NCI-H2196 (cell line): Measurements from ENCODE around the gene DMC1.

Source experiments
- DNase-seq: peaks from one replicate; lab custom pipeline; 2025; ENCODE audit not compliant: unreplicated experiment; lab: John Stamatoyannopoulos, UW

Gene DMC1

GRCh38 chr22:38567531-38568285 lies 2.3 kb downstream of the DMC1 start:
- DNase-seq, result no peak

- DNase-seq, result no peak
These were observed 3.1 kb downstream of the DMC1 start for GRCh38 chr22:38566726-38567504.

DNA sequence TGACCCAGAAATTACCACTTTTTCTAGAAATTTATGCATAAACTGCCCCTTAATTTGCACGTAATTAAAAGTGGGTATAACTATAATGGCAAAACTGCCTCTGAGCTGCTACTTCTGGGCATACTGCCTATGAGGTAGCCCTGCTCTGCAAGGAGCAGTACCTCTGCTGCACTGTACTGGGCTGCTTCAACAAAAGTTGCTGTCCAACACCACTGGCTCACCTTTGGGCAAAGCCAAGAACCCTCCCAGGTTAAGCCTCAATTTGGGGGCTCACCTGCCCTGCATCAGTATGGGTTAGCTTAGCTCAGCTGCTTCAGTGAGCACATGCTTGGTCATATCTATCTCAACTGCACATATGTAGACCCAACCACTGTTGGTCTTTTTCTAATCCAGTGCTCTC lies 4.5 kb downstream of the DMC1 start:
- no peak for DNase-seq

- DNase-seq, result no peak
These were observed 5.3 kb downstream of the DMC1 start for GRCh38 chr22:38564669-38565068.

DNA sequence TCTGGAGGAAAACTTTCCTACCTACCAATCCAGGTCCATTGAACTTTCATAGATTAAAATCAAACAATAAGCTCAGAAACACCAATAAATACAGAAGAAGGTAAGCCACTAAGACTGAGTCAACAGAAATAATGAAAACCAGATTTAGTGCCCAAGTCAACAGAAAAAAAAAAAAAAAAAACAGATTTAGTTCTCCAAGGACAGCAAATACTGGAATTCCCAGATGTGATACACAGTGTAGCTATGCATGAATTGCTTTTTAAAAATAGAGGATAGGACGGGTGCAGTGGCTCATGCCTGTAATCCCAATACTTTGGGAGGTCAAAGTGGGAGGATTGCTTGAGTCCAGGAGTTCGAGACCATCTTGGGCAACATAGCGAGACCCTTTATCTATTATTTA lies 15.7 kb downstream of the DMC1 start:
- DNase-seq, result no peak

DNA sequence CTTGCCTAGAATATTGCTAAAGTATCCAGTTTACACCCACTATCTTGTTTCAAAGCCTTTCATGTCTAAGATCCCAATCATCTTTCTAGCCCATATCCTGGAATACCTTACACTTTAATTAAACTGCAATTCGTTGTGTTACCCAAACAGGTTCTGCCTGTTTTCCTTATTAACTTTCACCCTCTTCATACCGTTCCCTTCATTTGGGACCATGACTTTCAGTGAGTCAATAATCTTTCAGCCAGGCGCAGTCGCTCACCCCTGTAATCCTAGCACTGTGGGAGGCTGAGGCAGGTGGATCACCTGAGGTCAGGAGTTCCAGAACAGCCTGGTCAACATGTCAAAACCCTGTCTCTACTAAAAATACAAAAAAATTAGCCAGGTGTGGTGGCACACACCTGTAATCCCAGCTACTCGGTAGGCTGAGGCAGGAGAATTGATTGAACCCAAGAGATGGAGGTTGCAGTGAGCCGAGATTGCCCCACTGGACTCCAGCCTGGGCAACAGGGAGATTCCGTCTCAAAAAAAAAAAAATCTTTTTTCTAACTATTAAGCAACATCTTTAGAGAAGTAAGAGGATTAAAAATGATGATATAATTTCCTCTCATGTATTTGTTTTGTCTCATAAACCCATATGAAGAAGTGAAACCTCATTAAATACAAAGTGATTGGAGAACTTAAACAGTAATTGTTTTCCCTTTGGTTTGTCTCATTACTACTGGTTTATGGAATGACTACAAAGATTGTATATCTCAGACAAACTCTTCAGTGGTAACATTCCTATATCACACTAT lies 20.7 kb downstream of the DMC1 start:
- DNase-seq, result no peak

GRCh38 chr22:38540701-38541100 lies 29.3 kb downstream of the DMC1 start:
- DNase-seq, result no peak

GRCh38 chr22:38531251-38531938 lies 38.6 kb downstream of the DMC1 start:
- DNase-seq, result no peak

GRCh38 chr22:38524429-38524828 lies 45.6 kb downstream of the DMC1 start:
- no peak for DNase-seq

- no peak for DNase-seq
These were observed 46.5 kb downstream of the DMC1 start for GRCh38 chr22:38523479-38523878.

GRCh38 chr22:38523029-38523428 lies 47.0 kb downstream of the DMC1 start:
- no peak for DNase-seq

DNA sequence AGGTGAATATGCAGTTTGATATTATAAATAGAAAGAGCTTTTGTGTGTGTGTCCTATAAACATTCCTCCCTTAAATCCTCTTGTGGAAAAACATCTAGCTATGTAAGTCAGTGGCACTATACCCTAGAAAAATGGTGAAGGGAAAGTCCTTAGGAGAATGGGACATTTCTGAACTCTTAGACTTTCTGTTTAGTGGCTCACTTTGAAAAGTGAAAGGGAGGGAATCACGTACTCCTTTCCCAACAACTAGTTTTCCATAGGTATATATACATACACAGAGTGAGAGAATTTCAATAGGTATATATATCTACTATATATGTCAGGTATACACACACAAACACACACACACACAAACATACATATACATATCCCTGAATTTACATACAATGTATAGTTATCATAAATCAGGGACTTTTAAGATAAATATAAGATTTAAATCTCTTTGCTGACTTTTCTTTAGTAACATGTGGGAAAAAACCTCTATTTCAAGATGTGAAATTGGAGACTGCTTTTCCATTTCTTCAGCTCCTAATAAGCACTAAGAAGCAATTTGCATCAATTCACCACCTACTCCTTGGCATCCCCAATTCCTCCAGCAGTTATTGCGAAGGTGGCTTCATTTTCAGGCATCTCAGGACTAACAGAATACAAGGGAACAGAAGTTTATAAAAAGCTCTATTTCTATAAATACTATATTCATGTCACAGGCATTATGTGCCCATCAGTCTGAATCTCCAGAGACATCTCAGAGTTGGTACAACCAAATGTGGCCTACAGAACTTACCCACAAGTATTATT lies 50.3 kb downstream of the DMC1 start:
- DNase-seq, result no peak

GRCh38 chr22:38518620-38519019 lies 51.4 kb downstream of the DMC1 start:
- DNase-seq, result no peak

- no peak for DNase-seq
These were observed 56.9 kb downstream of the DMC1 start for GRCh38 chr22:38513063-38513462.

- no peak for DNase-seq
These were observed 59.5 kb downstream of the DMC1 start for GRCh38 chr22:38510416-38510970.

DNA sequence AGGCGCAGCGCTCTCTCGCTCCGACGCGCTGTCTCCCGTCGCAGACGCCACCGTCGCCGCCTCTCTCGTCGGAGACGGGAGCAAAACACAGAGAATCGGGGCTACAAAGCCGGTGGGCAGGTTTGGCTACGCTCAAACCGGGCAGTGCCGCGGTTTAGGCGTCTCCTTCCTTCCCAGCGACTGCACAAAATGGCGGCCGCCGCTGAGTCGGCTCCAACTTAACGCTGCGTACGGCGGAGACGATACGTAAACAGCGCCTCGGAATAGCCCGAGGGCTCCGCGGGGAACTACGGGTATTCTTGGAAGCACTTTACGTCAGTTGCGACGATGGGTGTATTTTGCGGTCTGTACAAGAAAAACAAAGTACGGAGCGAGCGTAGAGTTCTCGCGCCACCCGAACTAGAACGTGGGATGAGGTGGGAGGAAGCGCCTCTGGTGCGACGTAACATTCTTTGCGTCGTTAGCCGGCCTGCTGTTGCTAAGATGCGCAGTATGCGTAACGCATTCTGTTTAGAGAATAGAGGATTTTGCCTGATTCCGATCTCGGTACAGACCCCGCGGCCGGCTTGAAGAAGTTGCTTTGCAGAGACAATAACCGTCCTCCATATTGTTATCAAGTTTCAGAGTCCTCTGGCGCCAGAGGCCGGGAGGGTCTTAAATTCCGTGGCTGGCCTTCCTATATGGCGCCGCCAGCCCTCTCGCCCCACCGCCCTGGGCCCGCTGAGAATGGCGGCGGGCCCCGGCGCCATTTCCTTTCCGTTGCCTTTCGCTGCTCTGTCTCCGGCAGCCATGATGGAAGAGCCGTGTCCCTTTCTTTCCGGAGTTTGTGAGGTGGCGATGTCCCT lies 63.6 kb downstream of the DMC1 start, which contains the start of gene DDX17:
DDX17 (minus strand) TSS at position 194 of the 845 bp plus-strand sequence.
- DNase-seq, result peak; percentile 90

- DNase-seq, result peak; percentile 11
These were observed 64.4 kb downstream of the DMC1 start for GRCh38 chr22:38505541-38506117.

- no peak for DNase-seq
These were observed 65.0 kb downstream of the DMC1 start for GRCh38 chr22:38504731-38505540.
